ENCODE data around the gene YDJC. TPM values are rescaled to one million over a fixed set of nuclear protein-coding genes. Genes with fewer than 3 reads are reported as not detected.
"Not testable (repeated sequence)": the region's sequence is repeated elsewhere in the genome, so short reads cannot be mapped to it uniquely, and the experiment has no call there.

The YDJC gene
- total RNA-seq, 1 donor from 2014 or later, result 7.5 TPM

- DNase-seq, result peak; percentile 33
These were observed 21.7 kb upstream of the YDJC start for GRCh38 chr22:21651521-21652009.

- no peak for DNase-seq
These were observed 21.1 kb upstream of the YDJC start for GRCh38 chr22:21650823-21651520.

GRCh38 chr22:21650280-21650679, 20.5 kb upstream of the YDJC start:
- DNase-seq, result no peak

- peak; percentile 94 for DNase-seq
These were observed 17.1 kb upstream of the YDJC start for GRCh38 chr22:21646608-21647590.

- DNase-seq, result not testable (repeated sequence)
These were observed 15.7 kb upstream of the YDJC start for GRCh38 chr22:21645513-21645912.

GRCh38 chr22:21643533-21644357, 13.9 kb upstream of the YDJC start:
- no peak for DNase-seq

- peak; percentile 64 for DNase-seq
These were observed 13.0 kb upstream of the YDJC start for GRCh38 chr22:21642584-21643448.

GRCh38 chr22:21641789-21642583, 12.2 kb upstream of the YDJC start, which contains the start of gene SDF2L1:
TSS of gene SDF2L1 (plus strand) at chr22:21642302. CDS start at chr22:21642337, 35 bp downstream.
- DNase-seq, result peak; percentile 99

- DNase-seq, result peak; percentile 41
These were observed 11.6 kb upstream of the YDJC start for GRCh38 chr22:21641417-21641788.

- no peak for DNase-seq
These were observed 11.0 kb upstream of the YDJC start for GRCh38 chr22:21640810-21641209.

- no peak for DNase-seq
These were observed 9.5 kb upstream of the YDJC start for GRCh38 chr22:21639359-21639758.

GRCh38 chr22:21637450-21637849, 7.6 kb upstream of the YDJC start:
- not testable (repeated sequence) for DNase-seq

- DNase-seq, result no peak
These were observed 6.9 kb upstream of the YDJC start for GRCh38 chr22:21636629-21637218.

GRCh38 chr22:21635771-21636510, 6.1 kb upstream of the YDJC start:
- no peak for DNase-seq

- DNase-seq, result no peak
These were observed 5.0 kb upstream of the YDJC start for GRCh38 chr22:21634844-21635243.

GRCh38 chr22:21634081-21634480, 4.3 kb upstream of the YDJC start:
- no peak for DNase-seq

- no peak for DNase-seq
These were observed 3.7 kb upstream of the YDJC start for GRCh38 chr22:21633481-21633880.

GRCh38 chr22:21632931-21633330, 3.1 kb upstream of the YDJC start:
- no peak for DNase-seq

All from tongue (tissue), 2 donors.